HepG2 (cell line): ENCODE data around the gene ARL5B. TPM values are rescaled to one million over a fixed set of nuclear protein-coding genes. Genes with fewer than 3 reads are reported as not detected.

Experiments used
- ATF7-NPFF ChIP-seq: sonication (generic); formaldehyde crosslinking; IDR thresholded peaks from 2 replicates; pipeline ENCODE4 v1.8.1; 2023; ENCODE audit warnings: mild to moderate bottlenecking, low read depth, missing genetic modification reagents, moderate library complexity
- CENPX ChIP-seq: sonication (generic); formaldehyde crosslinking; IDR thresholded peaks from 2 replicates; pipeline ENCODE4 v1.9.0; 2021; ENCODE audit warnings: mild to moderate bottlenecking, missing genetic modification reagents, moderate library complexity
- FOXM1 ChIP-seq: sonication (generic); formaldehyde crosslinking; IDR thresholded peaks from 2 replicates; pipeline ENCODE4 v1.5.0; 2020; ENCODE audit warnings: missing genetic modification reagents
- HES4 ChIP-seq: sonication (generic); formaldehyde crosslinking; IDR thresholded peaks from 2 replicates; pipeline ENCODE4 v1.9.0; 2021; ENCODE audit warnings: mild to moderate bottlenecking, missing genetic modification reagents, borderline replicate concordance
- NCOA5 ChIP-seq: sonication (generic); formaldehyde crosslinking; IDR thresholded peaks from 2 replicates; pipeline ENCODE4 v1.4.0; 2020; ENCODE audit warnings: missing genetic modification reagents
- RBM22 ChIP-seq: fragments of 200-400 bp; formaldehyde crosslinking; optimal IDR thresholded peaks from 2 replicates; pipeline ENCODE3; 2017; ENCODE audit warnings: mild to moderate bottlenecking, low read length, moderate library complexity
- SOX5 ChIP-seq: IDR thresholded peaks from 2 replicates; pipeline ENCODE4 v1.6.1; 2016; ENCODE audit warnings: borderline replicate concordance
- TAF15 ChIP-seq: fragments of 200-400 bp; formaldehyde crosslinking; IDR thresholded peaks from one replicate; pipeline ENCODE4 v1.6.1; 2018; ENCODE audit warnings: mild to moderate bottlenecking, low read depth, low read length; ENCODE audit not compliant: poor library complexity, severe bottlenecking
- TCF12 ChIP-seq, 2 experiments: fragments of 450-650 bp in 1 of 2; sonication (generic) in 1 of 2; formaldehyde crosslinking in 1 of 2; IDR thresholded peaks; 2 replicates each; pipeline versions ENCODE4 v1.6.1 to v1.8.0; 2017 to 2022; ENCODE audit warnings: antibody characterized with exemption in 1 of 2, mild to moderate bottlenecking in 1 of 2, missing genetic modification reagents in 1 of 2, moderate library complexity in 1 of 2
- THAP11 ChIP-seq: IDR thresholded peaks from 2 replicates; pipeline ENCODE4 v1.6.1; 2016; ENCODE audit warnings: missing biosample characterization, missing genetic modification reagents
- ZNF12 ChIP-seq: sonication (generic); formaldehyde crosslinking; IDR thresholded peaks from 2 replicates; pipeline ENCODE4 v1.5.0; 2020; ENCODE audit warnings: missing genetic modification reagents
- ZNF224 ChIP-seq: sonication (generic); formaldehyde crosslinking; IDR thresholded peaks from 2 replicates; pipeline ENCODE4 v1.5.0; 2020; ENCODE audit warnings: mild to moderate bottlenecking, missing genetic modification reagents
- ZNF253 ChIP-seq: sonication (generic); formaldehyde crosslinking; IDR thresholded peaks from 2 replicates; pipeline ENCODE4 v1.8.0; 2022; ENCODE audit warnings: mild to moderate bottlenecking, missing genetic modification reagents, borderline replicate concordance
- ZNF629 ChIP-seq: sonication (generic); formaldehyde crosslinking; conservative IDR thresholded peaks from 2 replicates; pipeline ENCODE4 v1.5.0; 2020; ENCODE audit warnings: missing genetic modification reagents
- ZNF720 ChIP-seq: sonication (generic); formaldehyde crosslinking; IDR thresholded peaks from 2 replicates; pipeline ENCODE4 v1.4.0; 2020; ENCODE audit warnings: missing genetic modification reagents
- polyA plus RNA-seq, 8 experiments: library from polyadenylated mRNA; depleted of rRNA in 3 of 8; stranded (reverse) in 7 of 8; unstranded in 1 of 8; fragments of >200 nt; fragmentation: Illumina TruSeq in 4 of 8; extraction: Trizol in 4 of 8; gene quantifications; 2 replicates each; pipeline versions ENCODE4 v1.2.1 to v1.2.3, GENCODE V29; 2011 to 2016; ENCODE audit warnings: low read depth in 4 of 8, missing spikeins in 1 of 8, mixed read lengths in 1 of 8; ENCODE audit not compliant: insufficient read depth in 1 of 8
- total RNA-seq, 5 experiments: library from RNA; depleted of rRNA; stranded (reverse); fragments of >200 nt; fragmentation: Illumina TruSeq; extraction: Trizol; gene quantifications; 2 replicates each; pipeline ENCODE4 v1.2.3, GENCODE V29; 2016; ENCODE audit warnings: low read depth in 1 of 5
- TF ChIP-seq, protein P1 (sequence below): sonication (generic); formaldehyde crosslinking; IDR thresholded peaks from 2 replicates; pipeline ENCODE4 v1.5.1; 2020; ENCODE audit warnings: missing genetic modification reagents, mild to moderate bottlenecking, borderline replicate concordance
- TF ChIP-seq, protein P2 (sequence below): sonication (generic); formaldehyde crosslinking; IDR thresholded peaks from 2 replicates; pipeline ENCODE4 v1.9.0; 2021; ENCODE audit warnings: missing genetic modification reagents, mild to moderate bottlenecking, borderline replicate concordance
- TF ChIP-seq, protein P3 (sequence below): sonication (generic); formaldehyde crosslinking; IDR thresholded peaks from 2 replicates; pipeline ENCODE4 v1.4.0; 2020; ENCODE audit warnings: missing genetic modification reagents
- TF ChIP-seq, protein P4 (sequence below), 2 experiments: fragments of 450-650 bp in 1 of 2; sonication (generic) in 1 of 2; formaldehyde crosslinking; IDR thresholded peaks; 2 replicates each; pipeline versions ENCODE4 v1.5.0 to v1.8.0; 2020 to 2022; ENCODE audit warnings: mild to moderate bottlenecking in 1 of 2, missing genetic modification reagents in 1 of 2

The ARL5B gene
- total and polyA plus RNA-seq, 2 of the 13 experiments (the other 11 are each of a cell fraction or from before 2014, with no cell fraction given): 26.6 to 32.7 TPM

DNA sequence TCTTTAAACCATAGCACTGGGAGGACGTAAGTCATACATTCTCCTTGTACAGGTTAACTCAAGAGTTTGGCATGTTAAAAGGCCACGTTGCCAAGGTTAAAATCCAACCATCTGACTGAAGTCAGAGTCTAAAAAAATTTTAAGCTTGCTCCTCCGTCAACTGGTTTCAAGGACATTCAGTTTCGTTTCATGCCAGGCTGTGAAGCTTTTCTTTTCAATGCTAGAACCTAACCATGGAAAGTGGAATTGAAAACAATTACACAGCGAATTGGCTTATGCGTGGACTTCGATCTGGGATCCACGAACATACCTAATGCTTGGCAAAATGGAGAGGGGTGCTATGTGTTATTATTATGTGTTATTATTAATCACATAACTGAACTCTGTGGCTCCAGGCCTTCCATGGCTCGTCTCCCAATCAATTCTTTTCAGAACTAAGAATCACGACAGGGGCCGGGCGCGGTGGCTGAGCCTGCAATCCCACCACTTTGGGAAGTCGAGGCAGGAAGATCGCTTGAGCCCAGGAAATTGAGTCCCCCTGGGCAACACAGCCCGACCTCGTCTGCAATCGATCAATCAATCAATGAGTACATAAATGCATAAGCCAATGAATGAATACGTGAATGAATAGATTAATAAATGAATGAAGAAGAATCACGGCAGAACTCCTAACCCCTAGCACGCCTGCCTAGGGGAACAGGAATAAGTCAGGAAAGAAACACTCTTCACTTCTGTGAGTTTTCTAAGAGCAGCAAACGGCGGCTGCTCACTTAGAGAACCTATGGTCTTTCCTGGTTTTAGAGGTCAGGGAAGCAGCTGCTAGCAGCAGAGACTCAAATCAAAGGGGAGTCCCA is 733 bp upstream of the ARL5B start (continued):
- TF ChIP-seq, protein P1, sequence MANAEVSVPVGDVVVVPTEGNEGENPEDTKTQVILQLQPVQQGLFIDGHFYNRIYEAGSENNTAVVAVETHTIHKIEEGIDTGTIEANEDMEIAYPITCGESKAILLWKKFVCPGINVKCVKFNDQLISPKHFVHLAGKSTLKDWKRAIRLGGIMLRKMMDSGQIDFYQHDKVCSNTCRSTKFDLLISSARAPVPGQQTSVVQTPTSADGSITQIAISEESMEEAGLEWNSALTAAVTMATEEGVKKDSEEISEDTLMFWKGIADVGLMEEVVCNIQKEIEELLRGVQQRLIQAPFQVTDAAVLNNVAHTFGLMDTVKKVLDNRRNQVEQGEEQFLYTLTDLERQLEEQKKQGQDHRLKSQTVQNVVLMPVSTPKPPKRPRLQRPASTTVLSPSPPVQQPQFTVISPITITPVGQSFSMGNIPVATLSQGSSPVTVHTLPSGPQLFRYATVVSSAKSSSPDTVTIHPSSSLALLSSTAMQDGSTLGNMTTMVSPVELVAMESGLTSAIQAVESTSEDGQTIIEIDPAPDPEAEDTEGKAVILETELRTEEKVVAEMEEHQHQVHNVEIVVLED (CRISPR knock-in tag): no peak
- TF ChIP-seq ZNF720 (CRISPR knock-in tag) (no peak), ATF7-NPFF (no peak), ZNF12 (CRISPR knock-in tag) (no peak), ZNF224 (CRISPR knock-in tag) (no peak), ZNF629 (CRISPR knock-in tag) (no peak), TCF12 (IDR thresholded peaks at IDR 0.05) (no peak), TCF12 (CRISPR knock-in tag; IDR thresholded peaks at IDR 0.05) (no peak), RBM22 (peak; percentile 56), HES4 (CRISPR knock-in tag) (no peak), SOX5 (0 out of 2 replicates have a peak, but pooled peaks have one; percentile 6), FOXM1 (CRISPR knock-in tag) (no peak), THAP11 (CRISPR knock-in tag) (no peak), CENPX (no peak), TAF15 (no peak), ZNF253 (no peak), NCOA5 (CRISPR knock-in tag) (no peak)
- TF ChIP-seq, protein P2, sequence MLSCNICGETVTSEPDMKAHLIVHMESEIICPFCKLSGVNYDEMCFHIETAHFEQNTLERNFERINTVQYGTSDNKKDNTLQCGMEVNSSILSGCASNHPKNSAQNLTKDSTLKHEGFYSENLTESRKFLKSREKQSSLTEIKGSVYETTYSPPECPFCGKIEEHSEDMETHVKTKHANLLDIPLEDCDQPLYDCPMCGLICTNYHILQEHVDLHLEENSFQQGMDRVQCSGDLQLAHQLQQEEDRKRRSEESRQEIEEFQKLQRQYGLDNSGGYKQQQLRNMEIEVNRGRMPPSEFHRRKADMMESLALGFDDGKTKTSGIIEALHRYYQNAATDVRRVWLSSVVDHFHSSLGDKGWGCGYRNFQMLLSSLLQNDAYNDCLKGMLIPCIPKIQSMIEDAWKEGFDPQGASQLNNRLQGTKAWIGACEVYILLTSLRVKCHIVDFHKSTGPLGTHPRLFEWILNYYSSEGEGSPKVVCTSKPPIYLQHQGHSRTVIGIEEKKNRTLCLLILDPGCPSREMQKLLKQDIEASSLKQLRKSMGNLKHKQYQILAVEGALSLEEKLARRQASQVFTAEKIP (CRISPR knock-in tag): no peak
- TF ChIP-seq, protein P3, sequence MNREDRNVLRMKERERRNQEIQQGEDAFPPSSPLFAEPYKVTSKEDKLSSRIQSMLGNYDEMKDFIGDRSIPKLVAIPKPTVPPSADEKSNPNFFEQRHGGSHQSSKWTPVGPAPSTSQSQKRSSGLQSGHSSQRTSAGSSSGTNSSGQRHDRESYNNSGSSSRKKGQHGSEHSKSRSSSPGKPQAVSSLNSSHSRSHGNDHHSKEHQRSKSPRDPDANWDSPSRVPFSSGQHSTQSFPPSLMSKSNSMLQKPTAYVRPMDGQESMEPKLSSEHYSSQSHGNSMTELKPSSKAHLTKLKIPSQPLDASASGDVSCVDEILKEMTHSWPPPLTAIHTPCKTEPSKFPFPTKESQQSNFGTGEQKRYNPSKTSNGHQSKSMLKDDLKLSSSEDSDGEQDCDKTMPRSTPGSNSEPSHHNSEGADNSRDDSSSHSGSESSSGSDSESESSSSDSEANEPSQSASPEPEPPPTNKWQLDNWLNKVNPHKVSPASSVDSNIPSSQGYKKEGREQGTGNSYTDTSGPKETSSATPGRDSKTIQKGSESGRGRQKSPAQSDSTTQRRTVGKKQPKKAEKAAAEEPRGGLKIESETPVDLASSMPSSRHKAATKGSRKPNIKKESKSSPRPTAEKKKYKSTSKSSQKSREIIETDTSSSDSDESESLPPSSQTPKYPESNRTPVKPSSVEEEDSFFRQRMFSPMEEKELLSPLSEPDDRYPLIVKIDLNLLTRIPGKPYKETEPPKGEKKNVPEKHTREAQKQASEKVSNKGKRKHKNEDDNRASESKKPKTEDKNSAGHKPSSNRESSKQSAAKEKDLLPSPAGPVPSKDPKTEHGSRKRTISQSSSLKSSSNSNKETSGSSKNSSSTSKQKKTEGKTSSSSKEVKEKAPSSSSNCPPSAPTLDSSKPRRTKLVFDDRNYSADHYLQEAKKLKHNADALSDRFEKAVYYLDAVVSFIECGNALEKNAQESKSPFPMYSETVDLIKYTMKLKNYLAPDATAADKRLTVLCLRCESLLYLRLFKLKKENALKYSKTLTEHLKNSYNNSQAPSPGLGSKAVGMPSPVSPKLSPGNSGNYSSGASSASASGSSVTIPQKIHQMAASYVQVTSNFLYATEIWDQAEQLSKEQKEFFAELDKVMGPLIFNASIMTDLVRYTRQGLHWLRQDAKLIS (CRISPR knock-in tag): no peak
- TF ChIP-seq, protein P4, sequence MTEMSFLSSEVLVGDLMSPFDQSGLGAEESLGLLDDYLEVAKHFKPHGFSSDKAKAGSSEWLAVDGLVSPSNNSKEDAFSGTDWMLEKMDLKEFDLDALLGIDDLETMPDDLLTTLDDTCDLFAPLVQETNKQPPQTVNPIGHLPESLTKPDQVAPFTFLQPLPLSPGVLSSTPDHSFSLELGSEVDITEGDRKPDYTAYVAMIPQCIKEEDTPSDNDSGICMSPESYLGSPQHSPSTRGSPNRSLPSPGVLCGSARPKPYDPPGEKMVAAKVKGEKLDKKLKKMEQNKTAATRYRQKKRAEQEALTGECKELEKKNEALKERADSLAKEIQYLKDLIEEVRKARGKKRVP (CRISPR knock-in tag; IDR thresholded peaks at IDR 0.05): no peak
